Endothelial cell of umbilical vein (primary cell): Measurements from ENCODE around the gene SIPA1. TPM values are rescaled to one million over a fixed set of nuclear protein-coding genes. Genes with fewer than 3 reads are reported as not detected.

Source experiments
- BruUV-seq: library from RNA; stranded (reverse); fragments of 400-500 nt; replicated peaks from 2 replicates; lab custom pipeline; 2021; lab: Mats Ljungman, UMichigan
- CTCF ChIA-PET: fragments of 300-600, 350-600 bp; sonication (Branson Sonifier 250); formaldehyde crosslinking; loops from one replicate; lab custom pipeline; 2021; ENCODE audit warnings: antibody characterized with exemption, inconsistent platforms; lab: Charles Lee
- POLR2A ChIA-PET: fragments of 300-600, 350-600 bp; sonication (Branson Sonifier 250); formaldehyde crosslinking; loops from one replicate; lab custom pipeline; 2021; ENCODE audit warnings: antibody characterized with exemption, inconsistent platforms; lab: Charles Lee
- DNase-seq: peaks from one replicate; pipeline ENCODE4 v3.0.0-alpha.2; 2011; ENCODE audit warnings: low read depth, low spot score
- FAIRE-seq: peaks from 2 replicates; lab custom pipeline; 2011; peaks lifted over from hg19 to GRCh38; lab: Jason Lieb, UNC
- H2AFZ ChIP-seq: 2 replicates; pipeline ENCODE4 v1.6.0; 2012; ENCODE audit warnings: low read depth, low read length, control low read depth, inconsistent platforms
- H3K27ac ChIP-seq: 2 replicates; pipeline ENCODE4 v1.5.1; 2011; ENCODE audit warnings: low read depth, mild to moderate bottlenecking, control low read depth, low read length, moderate library complexity; ENCODE audit not compliant: insufficient read depth
- H3K27me3 ChIP-seq, 2 experiments: 2 replicates each; pipeline versions ENCODE4 v1.6.0 to v1.6.1; 2011; ENCODE audit warnings: low read length in 2 of 2, mixed read lengths in 1 of 2; ENCODE audit not compliant: control insufficient read depth in 2 of 2, insufficient read depth in 2 of 2
- H3K36me3 ChIP-seq, 2 experiments: 2 replicates in 1 of 2; 3 replicates in 1 of 2; pipeline ENCODE4 v1.5.1; 2011; ENCODE audit warnings: low read length in 2 of 2, mild to moderate bottlenecking in 1 of 2, moderate library complexity in 1 of 2; ENCODE audit not compliant: control insufficient read depth in 2 of 2, insufficient read depth in 2 of 2; ENCODE audit errors: extremely low read depth in 1 of 2
- H3K4me1 ChIP-seq: 3 replicates; pipeline ENCODE4 v1.5.1; 2011; ENCODE audit warnings: mild to moderate bottlenecking, low read length; ENCODE audit not compliant: control insufficient read depth, insufficient read depth; ENCODE audit errors: extremely low read depth
- H3K4me2 ChIP-seq: 2 replicates; pipeline ENCODE4 v1.6.1; 2011; ENCODE audit warnings: low read length, control low read depth, mixed read lengths; ENCODE audit not compliant: insufficient read depth
- H3K4me3 ChIP-seq, 3 experiments: fragments of 200-600 bp in 1 of 3; sonication (generic), shearing (Covaris generic) in 1 of 3; replicated peaks in 1 of 3; 2 replicates each; pipeline ENCODE4 v1.5.1; 2011 to 2016; ENCODE audit warnings: control low read depth in 3 of 3, low read length in 3 of 3, mild to moderate bottlenecking in 2 of 3, inconsistent platforms in 1 of 3, low read depth in 1 of 3, moderate library complexity in 1 of 3; ENCODE audit not compliant: insufficient read depth in 1 of 3
- H3K79me2 ChIP-seq: 2 replicates; pipeline ENCODE4 v1.6.0; 2012; ENCODE audit warnings: low read length, inconsistent platforms; ENCODE audit not compliant: control insufficient read depth, insufficient read depth
- H3K9ac ChIP-seq: replicated peaks from 2 replicates; pipeline ENCODE3; 2011; ENCODE audit warnings: low read length, control low read depth; ENCODE audit not compliant: insufficient read depth; ENCODE audit errors: extremely low read depth
- H3K9me1 ChIP-seq: replicated peaks from 3 replicates; pipeline ENCODE4 v1.6.0; 2011; ENCODE audit warnings: mild to moderate bottlenecking, low read length; ENCODE audit not compliant: control insufficient read depth, insufficient read depth; ENCODE audit errors: extremely low read depth
- H3K9me3 ChIP-seq: replicated peaks from 2 replicates; pipeline ENCODE4 v1.5.1; 2012; ENCODE audit warnings: low read length, inconsistent platforms; ENCODE audit not compliant: control insufficient read depth, insufficient read depth
- H4K20me1 ChIP-seq: replicated peaks from 2 replicates; pipeline ENCODE3; 2011; ENCODE audit warnings: mild to moderate bottlenecking, low read length; ENCODE audit not compliant: control insufficient read depth, insufficient read depth; ENCODE audit errors: extremely low read depth
- FOS ChIP-seq: IDR thresholded peaks from 2 replicates; pipeline ENCODE4 v1.6.1; 2011; ENCODE audit warnings: mild to moderate bottlenecking, low read length, moderate library complexity, borderline replicate concordance; ENCODE audit not compliant: insufficient read depth
- GATA2 ChIP-seq: IDR thresholded peaks from 2 replicates; pipeline ENCODE4 v1.7.0; 2011; ENCODE audit warnings: low read depth, mild to moderate bottlenecking, moderate library complexity, mixed read lengths, low read length; ENCODE audit not compliant: insufficient read length, insufficient read depth
- JUN ChIP-seq: IDR thresholded peaks from 2 replicates; pipeline ENCODE4 v1.6.1; 2011; ENCODE audit warnings: borderline replicate concordance, low read depth; ENCODE audit not compliant: insufficient read length, insufficient read depth
- MAX ChIP-seq: IDR thresholded peaks from 2 replicates; pipeline ENCODE4 v1.6.1; 2011; ENCODE audit not compliant: insufficient read depth, insufficient read length
- POLR2A ChIP-seq: IDR thresholded peaks from 2 replicates; pipeline ENCODE4 v1.6.1; 2012; ENCODE audit warnings: low read depth, mild to moderate bottlenecking, control low read depth, low read length
- POLR2AphosphoS5 ChIP-seq: IDR thresholded peaks from 2 replicates; pipeline ENCODE4 v1.6.1; 2012; ENCODE audit warnings: low read depth, mild to moderate bottlenecking, control low read depth, low read length, moderate library complexity; ENCODE audit not compliant: insufficient read depth
- dilution Hi-C: fragments of 300-500 bp; cut with MboI; formaldehyde crosslinking; loops from one replicate; pipeline ENCODE4 v1.15.0; 2019; ENCODE audit warnings: low sequenced_read_pairs; ENCODE audit not compliant: extremely low pct_ligation_motif_present
- intact Hi-C: fragments of 100-400 bp; cut with micrococcal nuclease; formaldehyde crosslinking; loops from one replicate; pipeline ENCODE4 v1.10.0; 2022
- polyA plus RNA-seq, 4 experiments: library from polyadenylated mRNA; depleted of rRNA in 3 of 4; stranded (reverse) in 3 of 4; unstranded in 1 of 4; fragments of >200 nt; gene quantifications; 2 replicates each; pipeline versions ENCODE4 v1.2.1 to v1.2.3, GENCODE V29; 2011 to 2012; ENCODE audit warnings: missing spikeins in 1 of 4
- total RNA-seq: library from RNA; stranded (reverse); gene quantifications from 2 replicates; pipeline ENCODE4 v1.2.3, GENCODE V29; 2021

Gene SIPA1
- total and polyA plus RNA-seq, 2 donors (not counting 3 experiments of a cell fraction or from before 2014, with no cell fraction given), result 67.5 to 119 TPM

- Histone ChIP-seq H3K9me1 (no peaks in the 10 kb centered on the region), H3K4me2 (peak overlapping the region; percentile 88), H3K4me1 (peaks cover 57% of the 10 kb centered on the region), H3K36me3 (peaks cover 1 to 23% of the 10 kb centered on the region in 2 experiments), H2AFZ (no peak overlapping the region), H3K9ac (peak overlapping the region; percentile 69), H3K9me3 (no peaks in the 10 kb centered on the region), H3K27me3 (no peaks in the 10 kb centered on the region), H3K4me3 (peak overlapping the region; percentile 81 to 87 (median 81)), H3K79me2 (peaks cover 79% of the 10 kb centered on the region), H4K20me1 (no peaks in the 10 kb centered on the region), H3K27ac (peak overlapping the region; percentile 85)
- POLR2A ChIA-PET, result no interaction called here
- CTCF ChIA-PET, result interaction anchor here (1.6 to 6.2 kb wide), 3 partner anchors 18 to 25 kb away, joined by 5 to 54 read pairs (median 5); partner anchors contain the start of genes KCNK7 and SIPA1
- intact Hi-C loops, result no loop called here
- no peak for TF ChIP-seq POLR2A
- TF ChIP-seq POLR2AphosphoS5, result no peak
- no peak for TF ChIP-seq MAX
- TF ChIP-seq FOS, result no peak
- TF ChIP-seq JUN, result no peak
- TF ChIP-seq GATA2, result no peak
- dilution Hi-C loops, result no loop called here
- DNase-seq, result no peak
- no TSS peak for BruUV-seq
- FAIRE-seq, result no peak
Measured at GRCh38 chr11:65612691-65613090, 25.2 kb upstream of the SIPA1 start.
